ENCODE measurements around the gene CTSW. TPM values are rescaled to one million over a fixed set of nuclear protein-coding genes. Genes with fewer than 3 reads are reported as not detected.
A peak's percentile ranks its signal among the peaks of the same experiment; 100 is the strongest.

CTSW gene
- polyA plus RNA-seq, 2 of the 4 experiments (the other 2 are of a cell fraction): not detected

DNA sequence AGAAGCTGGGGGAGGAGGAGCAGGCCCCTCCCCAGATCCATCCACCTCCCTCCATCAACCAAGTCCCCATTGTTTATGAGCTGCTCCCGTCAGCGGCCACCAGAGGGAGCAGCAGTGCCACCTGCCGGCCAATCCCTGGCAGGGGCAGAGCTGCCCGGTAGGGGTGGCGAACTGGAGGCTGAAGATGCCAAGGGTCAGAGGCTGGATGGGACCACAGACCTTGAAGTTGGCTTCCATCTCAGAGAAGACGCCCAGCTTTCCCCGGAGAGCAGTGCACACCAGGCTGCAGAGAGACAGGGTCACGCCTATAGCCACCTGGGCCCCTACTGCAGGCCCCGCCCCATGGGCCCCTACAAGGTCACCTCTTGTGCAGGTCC, 5.1 kb downstream of the CTSW start:
- ChIA-PET POLR2A (interaction anchor here (1.1 to 1.6 kb wide), 5 partner anchors 13 to 173 kb away, joined by 3 to 9 read pairs (median 4); partner anchors contain the start of gene FOSL1), CTCF (interaction anchor here (0.6 to 20.5 kb wide), 65 partner anchors 7 to 368 kb away, joined by 3 to 618 read pairs (median 5); partner anchors contain the start of genes AP5B1, BANF1, C11orf68 and CFL1)
- DNase-seq (ENCODE audit: low read depth in 1 of 2, low spot score in 1 of 2) (peak; percentile 83 to 93), ATAC-seq (peak; percentile 16 to 49; a peak in 5 of 6 replicates), FAIRE-seq (peak; percentile 80)
- H3K4me3 ChIP-seq: no peak overlapping the region
- 17% methylated on average over 8 of the region's 9 CpGs for whole genome bisulfite sequencing (ENCODE audit: missing lambda C conversion rate)
- H3K27ac ChIP-seq: no peak overlapping the region
- TF ChIP-seq RCOR1 (IDR thresholded peaks at IDR 0.05; ENCODE audit: low read depth, low read length) (no peak), POLR2A (IDR thresholded peaks at IDR 0.05; ENCODE audit: low read length) (no peak), EP300 (IDR thresholded peaks at IDR 0.05) (no peak), MAZ (IDR thresholded peaks at IDR 0.05; ENCODE audit: borderline replicate concordance, low read depth, low read length) (0 out of 2 replicates have a peak, but pooled peaks have one; percentile 43), SMC3 (IDR thresholded peaks at IDR 0.05) (peak; percentile 90), HOXA7 (CRISPR knock-in tag; IDR thresholded peaks at IDR 0.05) (no peak), RAD21 (conservative IDR thresholded peaks at IDR 0.05 in 1 of 2, IDR thresholded peaks at IDR 0.05 in 1 of 2) (peak; percentile 81 to 84), MAX (IDR thresholded peaks at IDR 0.05) (peak; percentile 65), BHLHE40 (IDR thresholded peaks at IDR 0.05; ENCODE audit: low read depth, low read length) (no peak), ESRRA (IDR thresholded peaks at IDR 0.05; ENCODE audit: borderline replicate concordance, low read length) (no peak), CBX8 (IDR thresholded peaks at IDR 0.05) (no peak)
- TF ChIP-seq, protein P1, sequence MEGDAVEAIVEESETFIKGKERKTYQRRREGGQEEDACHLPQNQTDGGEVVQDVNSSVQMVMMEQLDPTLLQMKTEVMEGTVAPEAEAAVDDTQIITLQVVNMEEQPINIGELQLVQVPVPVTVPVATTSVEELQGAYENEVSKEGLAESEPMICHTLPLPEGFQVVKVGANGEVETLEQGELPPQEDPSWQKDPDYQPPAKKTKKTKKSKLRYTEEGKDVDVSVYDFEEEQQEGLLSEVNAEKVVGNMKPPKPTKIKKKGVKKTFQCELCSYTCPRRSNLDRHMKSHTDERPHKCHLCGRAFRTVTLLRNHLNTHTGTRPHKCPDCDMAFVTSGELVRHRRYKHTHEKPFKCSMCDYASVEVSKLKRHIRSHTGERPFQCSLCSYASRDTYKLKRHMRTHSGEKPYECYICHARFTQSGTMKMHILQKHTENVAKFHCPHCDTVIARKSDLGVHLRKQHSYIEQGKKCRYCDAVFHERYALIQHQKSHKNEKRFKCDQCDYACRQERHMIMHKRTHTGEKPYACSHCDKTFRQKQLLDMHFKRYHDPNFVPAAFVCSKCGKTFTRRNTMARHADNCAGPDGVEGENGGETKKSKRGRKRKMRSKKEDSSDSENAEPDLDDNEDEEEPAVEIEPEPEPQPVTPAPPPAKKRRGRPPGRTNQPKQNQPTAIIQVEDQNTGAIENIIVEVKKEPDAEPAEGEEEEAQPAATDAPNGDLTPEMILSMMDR (IDR thresholded peaks at IDR 0.05): peak; percentile 97
- peaks cover 25% of the 10 kb centered on the region for H3K4me1 ChIP-seq
- no peaks in the 10 kb centered on the region for H3K9me3 ChIP-seq
- no peak overlapping the region for H3K4me2 ChIP-seq

DNA sequence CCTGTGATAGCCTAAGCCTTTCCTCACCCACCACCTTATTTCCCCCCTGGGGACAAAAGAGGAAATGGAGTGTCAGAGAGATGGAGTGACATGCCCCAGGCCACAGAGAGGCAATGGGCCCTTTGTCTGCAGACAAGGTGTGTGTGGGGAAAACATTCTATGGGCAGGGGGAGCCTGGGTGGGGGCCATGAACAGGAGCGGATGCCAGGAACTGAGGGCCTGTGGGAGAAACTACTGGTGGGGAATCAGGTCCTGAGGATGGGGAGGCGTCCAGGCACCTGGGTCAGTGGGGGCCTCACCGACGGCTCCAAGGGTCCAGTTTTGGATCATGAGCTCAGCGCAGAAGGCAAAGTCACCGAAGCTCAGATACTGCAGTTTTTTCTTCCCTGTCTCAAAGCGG, 5.6 kb downstream of the CTSW start:
- POLR2A ChIA-PET: interaction anchor here (0.9 to 1.6 kb wide), 6 partner anchors 14 to 174 kb away, joined by 3 to 9 read pairs (median 4); partner anchors contain the start of gene FOSL1
- CTCF ChIA-PET: interaction anchor here (0.9 to 20.5 kb wide), 51 partner anchors 7 to 300 kb away, joined by 3 to 618 read pairs (median 6); partner anchors contain the start of genes AP5B1, BANF1, C11orf68 and CFL1
- TF ChIP-seq POLR2A (IDR thresholded peaks at IDR 0.05; ENCODE audit: low read length) (no peak), FOSB (CRISPR knock-in tag; IDR thresholded peaks at IDR 0.05) (no peak), FOXS1 (CRISPR knock-in tag; IDR thresholded peaks at IDR 0.05) (no peak), HOXB13 (CRISPR knock-in tag; IDR thresholded peaks at IDR 0.05; ENCODE audit: low read depth) (no peak), CHD4 (IDR thresholded peaks at IDR 0.05; ENCODE audit: borderline replicate concordance) (no peak), NR3C1 (IDR thresholded peaks at IDR 0.05) (no peak), HDAC2 (IDR thresholded peaks at IDR 0.05) (no peak), KDM5A (IDR thresholded peaks at IDR 0.05) (no peak)
- FAIRE-seq: no peak
- no peaks in the 10 kb centered on the region for H3K9me3 ChIP-seq
- ATAC-seq: no peak
- H3K4me3 ChIP-seq: no peak overlapping the region
- WGBS (ENCODE audit: missing lambda C conversion rate): 83% methylated on average over 7 of the region's 7 CpGs
- H3K4me2 ChIP-seq: no peak overlapping the region
- no peak overlapping the region for H3K27ac ChIP-seq
- H3K4me1 ChIP-seq: peaks cover 30% of the 10 kb centered on the region
- no peak for DNase-seq (ENCODE audit: low read depth in 1 of 2, low spot score in 1 of 2)

DNA sequence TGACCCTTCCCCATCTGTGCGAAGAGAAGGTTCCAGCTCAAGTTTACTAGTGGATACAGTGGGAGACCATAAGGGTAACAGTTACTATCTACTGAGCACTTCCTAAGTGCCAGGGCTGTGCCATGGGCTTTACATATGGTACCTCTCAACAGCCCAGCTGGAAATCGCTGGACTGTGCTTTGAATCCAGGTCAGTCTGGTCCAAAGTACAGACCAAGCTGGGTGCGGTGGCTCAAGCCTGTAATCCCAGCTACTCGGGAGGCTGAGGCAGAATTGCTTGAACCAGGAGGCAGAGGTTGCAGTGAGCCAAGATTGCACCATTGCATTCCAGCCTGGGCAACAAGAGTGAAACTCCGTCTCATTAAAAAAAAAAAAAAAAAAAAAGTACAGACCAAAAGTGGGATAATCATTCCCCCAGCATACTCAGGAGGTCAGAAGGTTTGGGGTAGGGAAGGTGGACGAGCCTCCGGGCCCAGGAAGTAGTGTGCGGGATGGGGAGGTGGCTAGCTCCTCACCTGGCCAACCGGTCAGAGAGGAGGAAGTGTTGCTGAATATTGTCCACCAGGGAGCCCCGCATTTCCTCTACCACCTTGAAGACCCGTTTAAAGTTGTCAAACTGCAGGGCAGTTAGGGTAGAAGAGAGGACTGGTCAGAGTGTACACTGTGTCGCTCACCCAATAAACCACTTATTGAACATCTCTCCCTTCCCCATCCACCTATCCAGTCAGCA, 6.3 kb downstream of the CTSW start:
- Histone ChIP-seq H3K27ac (no peak overlapping the region), H3K4me2 (no peak overlapping the region), H3K4me3 (no peak overlapping the region), H3K4me1 (peaks cover 30% of the 10 kb centered on the region), H3K9me3 (no peaks in the 10 kb centered on the region)
- ATAC-seq (no peak), FAIRE-seq (no peak), DNase-seq (ENCODE audit: low read depth in 1 of 2, low spot score in 1 of 2) (no peak)
- ChIA-PET POLR2A (interaction anchor here (0.9 kb wide), 1 partner anchor 26 kb away, joined by 3 read pairs; no protein-coding TSS in a partner anchor), CTCF (interaction anchor here (0.7 to 20.5 kb wide), 26 partner anchors 8 to 271 kb away, joined by 3 to 618 read pairs (median 14); partner anchors contain the start of genes AP5B1, C11orf68, CFL1 and CTSW)
- TF ChIP-seq MAFK (IDR thresholded peaks at IDR 0.05; ENCODE audit: partially characterized antibody) (no peak), EHF (CRISPR knock-in tag; IDR thresholded peaks at IDR 0.05) (no peak), PBX3 (IDR thresholded peaks at IDR 0.05) (no peak), ESRRA (IDR thresholded peaks at IDR 0.05; ENCODE audit: borderline replicate concordance, low read length) (no peak), KDM5A (IDR thresholded peaks at IDR 0.05) (no peak), CHD2 (IDR thresholded peaks at IDR 0.05; ENCODE audit: low read length, partially characterized antibody) (no peak), RCOR1 (IDR thresholded peaks at IDR 0.05; ENCODE audit: low read depth, low read length) (no peak), FOXS1 (CRISPR knock-in tag; IDR thresholded peaks at IDR 0.05) (no peak), KDM1A (IDR thresholded peaks at IDR 0.05; ENCODE audit: low read depth) (no peak), USF2 (IDR thresholded peaks at IDR 0.05) (no peak), RARB (CRISPR knock-in tag; IDR thresholded peaks at IDR 0.05) (no peak)
- 79% methylated on average over 10 of the region's 12 CpGs for WGBS (ENCODE audit: missing lambda C conversion rate)
